ENCODE measurements around the gene OLFML2B.

The OLFML2B gene

DNA sequence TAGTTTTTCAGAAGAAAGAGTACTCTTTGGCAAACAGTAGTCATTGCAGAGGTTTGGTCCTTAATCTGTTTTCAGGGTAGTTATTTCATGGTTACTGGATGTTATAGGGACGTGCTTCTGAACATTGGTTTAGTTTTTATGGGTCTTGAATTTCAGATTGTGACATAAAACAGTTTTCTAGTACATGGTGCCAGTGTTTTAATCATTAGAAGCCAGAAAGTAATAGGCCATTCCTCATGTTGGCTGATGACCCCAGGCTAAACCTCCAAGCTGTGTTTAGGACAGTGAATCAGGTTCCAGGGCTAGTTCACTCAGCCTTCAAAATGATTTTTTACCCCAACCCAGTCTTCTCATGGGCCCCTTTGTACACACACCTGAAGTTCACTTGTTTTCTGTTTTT is 73.3 kb downstream of the OLFML2B start:
- peaks cover 18% of the 10 kb centered on the region for H3K36me3 Mint-ChIP-seq (ENCODE audit: low read depth)
- H3K4me1 Mint-ChIP-seq (ENCODE audit: low read depth) = peaks cover 15% of the 10 kb centered on the region
- DNase-seq (ENCODE audit: low spot score) = no peak
- no peaks in the 10 kb centered on the region for H3K27me3 Mint-ChIP-seq (ENCODE audit: low read depth)
- no peaks in the 10 kb centered on the region for H3K9me3 Mint-ChIP-seq
- H3K27ac Mint-ChIP-seq = no peak overlapping the region
- no peak overlapping the region for H3K4me3 Mint-ChIP-seq

DNA sequence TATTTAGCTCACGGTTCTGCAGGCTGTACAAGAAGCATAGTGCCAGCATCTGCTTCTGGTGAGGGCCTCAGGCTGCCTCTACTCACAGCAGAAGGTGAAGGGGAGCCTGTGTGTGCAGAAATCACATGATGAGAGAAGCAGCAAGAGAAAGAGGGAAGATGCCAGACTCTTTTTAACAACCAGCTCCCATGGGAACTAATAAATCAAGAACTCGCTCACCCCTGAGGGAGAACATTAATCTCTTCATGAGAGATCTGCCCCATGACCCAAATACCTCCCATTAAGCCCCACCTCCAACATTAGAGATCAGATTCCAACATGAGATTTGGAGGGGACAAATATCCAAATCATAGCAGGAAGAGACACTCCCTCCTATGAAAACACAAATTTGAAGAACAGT is 74.1 kb downstream of the OLFML2B start:
- Mint-ChIP-seq H3K27me3 (ENCODE audit: low read depth) (no peaks in the 10 kb centered on the region), H3K9me3 (no peaks in the 10 kb centered on the region), H3K4me3 (no peak overlapping the region), H3K4me1 (ENCODE audit: low read depth) (peaks cover 12% of the 10 kb centered on the region), H3K36me3 (ENCODE audit: low read depth) (peaks cover 22% of the 10 kb centered on the region), H3K27ac (no peak overlapping the region)
- no peak for DNase-seq (ENCODE audit: low spot score)

DNA sequence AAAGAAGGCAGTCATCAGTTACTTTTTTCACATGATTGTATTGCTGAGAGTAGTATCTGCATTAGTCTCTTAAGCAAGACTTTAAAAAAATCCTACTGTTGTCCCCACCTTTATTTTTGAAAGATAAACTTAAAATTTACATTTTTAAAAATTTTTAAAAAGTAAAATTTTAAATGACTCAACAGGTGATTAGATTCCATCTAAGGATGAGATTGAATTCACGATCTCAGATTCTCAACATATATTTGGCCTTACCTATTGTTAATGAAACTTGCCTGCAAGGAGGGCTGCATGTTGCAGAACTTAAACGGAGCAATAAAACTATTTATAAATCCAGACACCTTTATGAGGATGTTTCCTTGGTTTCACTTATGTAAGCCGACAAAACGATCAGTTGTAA is 75.2 kb downstream of the OLFML2B start:
- no peak overlapping the region for H3K27ac Mint-ChIP-seq
- no peak for DNase-seq (ENCODE audit: low spot score)
- no peak overlapping the region for H3K4me3 Mint-ChIP-seq
- H3K9me3 Mint-ChIP-seq = no peaks in the 10 kb centered on the region
- H3K27me3 Mint-ChIP-seq (ENCODE audit: low read depth) = no peaks in the 10 kb centered on the region
- H3K36me3 Mint-ChIP-seq (ENCODE audit: low read depth) = peaks cover 27% of the 10 kb centered on the region
- peaks cover 3% of the 10 kb centered on the region for H3K4me1 Mint-ChIP-seq (ENCODE audit: low read depth)

DNA sequence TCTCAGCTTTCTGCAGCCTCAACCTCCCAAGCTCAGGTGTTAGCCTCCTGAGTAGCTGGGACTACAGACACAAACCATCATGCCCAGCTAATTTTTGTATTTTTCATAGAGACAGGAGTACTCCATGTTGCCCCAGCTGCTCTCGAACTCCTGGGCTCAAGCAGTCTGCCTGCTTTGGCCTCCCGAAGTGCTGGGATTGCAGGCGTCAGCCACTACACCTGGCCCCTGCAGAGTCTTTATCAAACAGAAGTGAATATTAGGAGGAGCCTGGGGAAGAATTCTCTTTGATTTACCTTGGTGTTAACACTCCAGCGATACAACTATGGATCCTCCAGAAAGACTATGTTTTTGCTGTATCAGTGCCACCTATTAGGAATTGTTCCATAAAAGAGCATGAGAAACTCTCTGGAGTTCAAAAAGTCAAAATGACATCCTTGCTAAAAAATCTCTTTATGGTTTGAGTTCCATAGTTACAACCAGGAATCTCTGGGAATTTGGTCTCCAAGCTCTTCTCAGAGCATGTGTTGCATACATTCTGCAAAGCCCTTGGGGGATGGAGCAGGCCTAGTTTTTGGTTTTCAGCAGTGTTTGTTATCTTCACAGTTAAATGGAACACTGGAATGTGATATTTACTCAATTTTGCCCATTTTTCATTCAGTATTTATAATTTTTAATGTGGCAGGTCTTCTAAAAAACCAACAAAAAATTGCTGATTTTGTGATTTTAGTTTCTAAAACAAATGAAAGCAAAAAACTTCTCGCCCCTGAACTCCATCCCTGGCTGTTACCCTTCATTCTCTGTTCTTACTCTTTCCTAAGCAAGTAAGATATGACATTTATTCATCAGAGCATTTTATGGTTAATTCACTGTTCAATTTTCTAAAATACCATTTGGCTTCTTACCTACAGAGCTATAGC is 77.3 kb downstream of the OLFML2B start:
- Mint-ChIP-seq H3K27me3 (ENCODE audit: low read depth) (no peaks in the 10 kb centered on the region), H3K4me1 (ENCODE audit: low read depth) (no peaks in the 10 kb centered on the region), H3K9me3 (no peaks in the 10 kb centered on the region), H3K4me3 (no peak overlapping the region), H3K27ac (no peak overlapping the region), H3K36me3 (ENCODE audit: low read depth) (peaks cover 30% of the 10 kb centered on the region)
- DNase-seq (ENCODE audit: low spot score) = no peak

DNA sequence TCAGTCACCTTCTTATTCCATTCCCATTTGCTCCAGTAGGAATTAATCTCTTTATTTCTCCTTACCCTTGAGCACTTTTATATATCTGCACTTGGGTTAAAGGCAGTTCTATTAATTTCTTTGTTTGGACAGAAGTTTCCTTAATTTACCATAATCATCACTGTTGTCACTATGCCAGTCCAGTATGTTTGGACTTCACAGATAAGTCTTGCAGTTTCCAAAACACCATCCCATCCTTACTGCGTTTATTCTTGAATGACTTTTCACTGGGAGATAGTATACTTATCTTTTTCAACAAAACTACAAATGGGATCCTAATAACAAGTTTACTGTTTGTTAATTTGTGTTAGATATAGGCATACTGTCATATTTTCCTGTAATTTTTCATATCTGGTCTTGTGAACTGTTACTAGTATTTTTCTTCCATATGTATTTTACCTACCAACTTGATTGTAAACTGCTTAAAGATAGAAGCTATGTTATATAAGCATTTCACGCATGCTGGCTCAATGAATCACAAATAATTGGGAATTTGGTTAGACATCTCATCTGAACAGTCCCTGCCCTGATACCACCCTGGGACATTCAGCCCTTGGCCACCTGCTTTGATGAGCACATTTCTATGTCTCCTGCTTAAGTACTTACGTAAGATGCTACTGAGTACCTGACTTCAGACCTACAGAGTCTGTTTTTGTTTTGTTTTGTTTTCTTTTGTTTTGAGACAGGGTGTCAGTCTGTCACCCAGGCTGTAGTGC is 78.2 kb downstream of the OLFML2B start:
- no peaks in the 10 kb centered on the region for H3K9me3 Mint-ChIP-seq
- no peak overlapping the region for H3K4me3 Mint-ChIP-seq
- H3K27me3 Mint-ChIP-seq (ENCODE audit: low read depth) = no peaks in the 10 kb centered on the region
- H3K27ac Mint-ChIP-seq = no peak overlapping the region
- DNase-seq (ENCODE audit: low spot score) = no peak
- no peaks in the 10 kb centered on the region for H3K4me1 Mint-ChIP-seq (ENCODE audit: low read depth)
- peaks cover 32% of the 10 kb centered on the region for H3K36me3 Mint-ChIP-seq (ENCODE audit: low read depth)

DNA sequence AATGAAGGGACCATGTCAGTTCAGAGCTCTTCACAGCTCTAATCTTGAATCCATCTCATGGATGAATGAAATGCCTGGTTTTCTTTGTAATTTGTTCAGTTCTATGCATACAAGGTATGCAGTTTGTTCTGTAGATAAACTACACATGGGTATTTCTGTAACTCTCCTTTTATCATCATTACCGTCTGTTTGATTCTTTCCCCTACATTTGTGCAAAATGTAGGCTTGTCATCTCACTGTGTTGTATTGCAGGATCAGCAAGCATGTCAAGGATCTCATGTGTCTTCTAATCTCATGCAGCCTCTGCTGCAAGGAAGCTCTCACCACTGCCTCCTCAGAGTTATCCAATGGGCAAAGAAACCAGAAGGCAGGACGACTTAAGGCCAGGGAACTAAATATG is 79.3 kb downstream of the OLFML2B start:
- no peaks in the 10 kb centered on the region for H3K9me3 Mint-ChIP-seq
- peaks cover 28% of the 10 kb centered on the region for H3K36me3 Mint-ChIP-seq (ENCODE audit: low read depth)
- no peak for DNase-seq (ENCODE audit: low spot score)
- H3K27me3 Mint-ChIP-seq (ENCODE audit: low read depth) = no peaks in the 10 kb centered on the region
- no peak overlapping the region for H3K4me3 Mint-ChIP-seq
- no peaks in the 10 kb centered on the region for H3K4me1 Mint-ChIP-seq (ENCODE audit: low read depth)
- H3K27ac Mint-ChIP-seq = no peak overlapping the region

DNA sequence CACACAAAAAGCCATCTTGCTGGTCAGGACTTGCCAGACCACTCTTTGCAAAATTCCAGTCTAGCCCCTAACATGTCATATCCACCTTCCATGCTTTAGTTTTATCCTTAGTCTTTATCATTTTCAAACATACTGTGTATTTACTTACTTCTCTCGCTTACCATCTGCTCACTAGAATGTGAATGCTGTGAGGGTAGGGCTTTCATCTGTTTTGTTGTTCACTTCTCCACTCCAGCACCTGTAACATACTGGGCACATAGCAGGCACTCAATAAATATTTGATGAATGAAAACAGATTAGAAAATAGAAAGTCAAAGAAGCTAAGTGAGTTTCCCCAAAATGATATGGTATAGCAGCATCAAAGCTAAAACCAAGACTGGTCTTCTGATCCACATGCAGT is 79.9 kb downstream of the OLFML2B start:
- no peak for DNase-seq (ENCODE audit: low spot score)
- Mint-ChIP-seq H3K4me1 (ENCODE audit: low read depth) (no peaks in the 10 kb centered on the region), H3K4me3 (no peak overlapping the region), H3K9me3 (no peaks in the 10 kb centered on the region), H3K27me3 (ENCODE audit: low read depth) (no peaks in the 10 kb centered on the region), H3K36me3 (ENCODE audit: low read depth) (peaks cover 28% of the 10 kb centered on the region), H3K27ac (no peak overlapping the region)

DNA sequence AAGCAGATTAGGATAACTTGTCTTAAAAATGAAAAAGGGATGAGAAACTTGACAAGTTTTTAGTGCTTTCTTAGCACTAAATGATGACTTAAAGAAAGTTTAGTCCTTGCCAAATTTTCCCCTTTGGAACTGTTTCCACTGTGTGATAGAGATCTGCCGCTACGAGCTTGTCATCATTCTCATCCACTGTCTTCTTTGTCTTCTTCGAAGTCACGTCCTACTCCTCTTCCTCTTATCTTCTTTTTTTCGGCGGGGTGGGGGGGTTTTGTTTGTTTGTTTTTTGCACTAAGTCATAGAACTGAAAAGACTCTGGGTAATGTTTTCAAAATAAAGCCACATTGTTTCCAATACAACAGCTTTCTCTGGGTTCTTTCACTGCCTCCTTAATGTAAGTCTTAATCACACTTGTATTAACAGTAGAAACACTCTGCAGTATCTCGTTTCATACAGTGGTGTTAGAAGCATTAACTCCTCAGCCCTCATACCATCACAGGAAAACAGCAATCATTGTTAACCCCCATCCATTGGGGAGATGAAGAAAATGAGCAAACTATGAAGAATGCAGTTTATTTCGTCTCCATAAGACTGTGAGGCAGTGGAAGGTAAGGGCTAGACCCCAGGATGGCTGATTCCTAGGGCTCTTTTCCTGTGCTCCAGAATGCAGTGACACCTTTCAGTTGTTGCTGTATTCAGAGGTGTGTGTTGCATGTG is 81.8 kb downstream of the OLFML2B start:
- no peak for DNase-seq (ENCODE audit: low spot score)
- peaks cover 26% of the 10 kb centered on the region for H3K36me3 Mint-ChIP-seq (ENCODE audit: low read depth)
- no peak overlapping the region for H3K27ac Mint-ChIP-seq
- no peaks in the 10 kb centered on the region for H3K27me3 Mint-ChIP-seq (ENCODE audit: low read depth)
- H3K4me3 Mint-ChIP-seq = no peak overlapping the region
- peaks cover under 1% of the 10 kb centered on the region for H3K4me1 Mint-ChIP-seq (ENCODE audit: low read depth)
- H3K9me3 Mint-ChIP-seq = no peaks in the 10 kb centered on the region

DNA sequence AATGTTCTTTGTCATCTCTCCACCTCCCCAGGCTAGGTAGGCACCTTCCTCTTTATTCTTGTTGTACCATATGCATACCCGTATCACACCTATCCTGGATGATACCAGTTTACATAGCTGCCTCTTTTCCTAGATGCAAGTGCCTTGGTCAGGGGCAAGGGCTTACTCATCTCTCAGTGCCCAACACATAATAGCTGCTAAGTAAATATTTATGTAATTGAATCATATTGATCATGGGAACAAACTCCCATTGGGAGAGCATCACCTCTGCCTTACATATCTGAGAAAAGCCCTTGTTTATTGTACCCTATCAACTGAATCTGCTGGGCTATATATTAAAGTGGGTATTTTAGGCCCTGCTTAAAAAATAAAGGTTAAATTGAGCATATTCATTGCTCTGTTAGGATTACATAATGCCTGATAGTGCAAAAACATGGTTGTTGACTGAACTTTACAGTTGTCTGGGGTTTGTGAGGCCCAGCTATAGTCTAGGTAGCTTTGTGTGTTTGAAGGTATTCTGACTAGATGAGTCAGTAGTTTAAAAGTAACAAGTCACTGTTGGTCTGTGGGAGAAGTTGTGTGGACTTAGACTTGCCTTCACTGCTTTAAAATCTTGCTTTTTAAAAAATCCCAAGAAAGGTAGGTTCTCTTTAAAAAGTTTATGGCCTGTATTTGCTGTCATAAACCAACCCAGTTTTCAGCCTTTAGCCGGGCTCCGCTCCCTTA is 82.6 kb downstream of the OLFML2B start:
- no peak overlapping the region for H3K4me3 Mint-ChIP-seq
- no peak for DNase-seq (ENCODE audit: low spot score)
- H3K9me3 Mint-ChIP-seq = no peaks in the 10 kb centered on the region
- peaks cover 3% of the 10 kb centered on the region for H3K4me1 Mint-ChIP-seq (ENCODE audit: low read depth)
- no peaks in the 10 kb centered on the region for H3K27me3 Mint-ChIP-seq (ENCODE audit: low read depth)
- peaks cover 29% of the 10 kb centered on the region for H3K36me3 Mint-ChIP-seq (ENCODE audit: low read depth)
- no peak overlapping the region for H3K27ac Mint-ChIP-seq

DNA sequence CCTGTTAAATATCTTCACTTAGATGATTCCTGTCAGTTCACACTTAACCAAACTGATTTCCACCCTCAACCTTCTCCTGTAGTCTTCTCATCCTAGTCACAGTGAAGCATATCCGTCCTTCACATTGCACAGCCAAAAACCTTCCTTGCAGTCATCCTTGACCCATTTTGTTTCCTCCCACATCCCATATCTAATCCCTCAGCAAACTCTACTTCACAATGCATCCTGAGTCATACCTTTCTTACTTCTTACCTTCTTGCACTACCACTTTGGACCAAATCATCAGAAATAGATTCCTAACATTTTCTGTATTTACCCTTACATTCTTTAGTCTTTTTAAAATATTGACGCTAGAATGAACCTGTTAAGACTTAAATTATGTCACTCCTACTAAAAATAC is 86.9 kb downstream of the OLFML2B start:
- peaks cover 12% of the 10 kb centered on the region for H3K36me3 Mint-ChIP-seq (ENCODE audit: low read depth)
- no peak overlapping the region for H3K27ac Mint-ChIP-seq
- DNase-seq (ENCODE audit: low spot score) = no peak
- peaks cover 32% of the 10 kb centered on the region for H3K4me1 Mint-ChIP-seq (ENCODE audit: low read depth)
- H3K9me3 Mint-ChIP-seq = no peaks in the 10 kb centered on the region
- no peak overlapping the region for H3K4me3 Mint-ChIP-seq
- H3K27me3 Mint-ChIP-seq (ENCODE audit: low read depth) = no peaks in the 10 kb centered on the region

DNA sequence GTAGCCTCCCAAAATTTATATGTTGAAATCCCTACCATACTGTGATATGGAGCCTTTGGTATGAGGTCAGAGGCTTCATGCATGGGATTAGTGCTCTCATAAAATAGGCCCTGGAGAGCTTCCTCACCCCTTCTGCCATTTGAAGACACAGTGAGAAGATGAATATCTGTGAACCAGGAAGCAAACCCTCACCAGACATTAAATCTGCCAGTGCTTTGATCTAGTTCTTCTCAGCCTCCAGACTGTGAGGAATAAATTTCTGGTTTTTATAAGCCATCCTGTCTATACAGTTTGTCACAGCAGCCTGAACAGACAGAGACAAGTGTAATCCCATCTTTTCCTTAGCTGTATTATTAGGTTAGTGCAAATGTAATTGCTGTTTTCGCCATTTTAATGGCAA is 88.4 kb downstream of the OLFML2B start:
- no peak for DNase-seq (ENCODE audit: low spot score)
- peaks cover 32% of the 10 kb centered on the region for H3K4me1 Mint-ChIP-seq (ENCODE audit: low read depth)
- no peaks in the 10 kb centered on the region for H3K27me3 Mint-ChIP-seq (ENCODE audit: low read depth)
- H3K36me3 Mint-ChIP-seq (ENCODE audit: low read depth) = peaks cover 10% of the 10 kb centered on the region
- no peak overlapping the region for H3K4me3 Mint-ChIP-seq
- H3K9me3 Mint-ChIP-seq = no peaks in the 10 kb centered on the region
- no peak overlapping the region for H3K27ac Mint-ChIP-seq

DNA sequence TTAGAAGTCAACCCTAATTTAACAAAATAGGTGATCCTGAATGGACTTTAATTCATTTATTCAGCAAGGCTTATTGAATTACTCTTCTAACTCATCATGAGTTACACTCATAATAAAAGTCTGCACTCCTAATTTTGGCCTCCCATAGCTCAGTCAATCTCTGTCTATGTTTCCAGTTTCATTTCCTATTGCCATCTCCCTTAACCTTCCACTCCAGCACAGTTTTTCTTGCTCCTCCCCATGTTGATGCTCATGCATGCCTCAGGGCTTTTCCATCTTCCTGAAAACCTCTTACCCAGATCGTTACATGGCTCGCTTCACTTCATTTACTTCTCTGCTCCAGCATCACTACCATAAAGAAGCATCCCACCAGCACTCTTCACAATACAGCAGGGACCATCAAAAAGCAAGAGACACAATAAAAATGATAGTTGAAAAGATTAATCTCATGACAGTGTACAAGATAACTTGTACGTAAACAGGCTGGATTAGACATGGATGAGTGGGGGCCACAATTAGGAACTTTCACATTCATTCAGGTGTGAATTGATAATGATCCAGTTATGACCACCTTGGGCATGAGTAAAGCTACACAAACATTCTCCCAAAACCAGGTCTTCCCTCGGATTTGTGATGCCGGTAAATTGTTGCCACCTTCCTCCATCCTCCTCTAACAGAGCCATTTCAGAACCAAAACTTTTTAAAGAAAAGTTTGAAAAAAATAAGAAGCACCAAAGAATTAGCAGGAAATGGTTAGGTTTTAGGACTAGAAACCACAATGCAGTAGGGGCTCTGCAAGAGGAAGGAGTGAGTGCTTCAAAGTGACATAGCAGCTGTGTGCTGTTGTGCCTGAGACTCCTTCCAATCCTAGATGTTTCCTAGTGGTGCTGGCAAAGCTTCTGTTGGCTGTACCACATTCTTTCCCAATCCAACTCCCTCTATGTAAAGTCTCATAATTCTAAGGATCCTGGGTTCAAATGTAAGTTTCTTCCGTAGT is 89.8 kb downstream of the OLFML2B start:
- Mint-ChIP-seq H3K36me3 (ENCODE audit: low read depth) (peaks cover 15% of the 10 kb centered on the region), H3K4me1 (ENCODE audit: low read depth) (peaks cover 32% of the 10 kb centered on the region), H3K4me3 (peak overlapping the region; percentile 60), H3K27me3 (ENCODE audit: low read depth) (no peaks in the 10 kb centered on the region), H3K9me3 (no peaks in the 10 kb centered on the region), H3K27ac (peak overlapping the region; percentile 75)
- no peak for DNase-seq (ENCODE audit: low spot score)
